ENCODE results near the gene LHX3. TPM values are rescaled to one million over a fixed set of nuclear protein-coding genes. Genes with fewer than 3 reads are reported as not detected.

LHX3 gene
- polyA plus RNA-seq, 1 of the 3 experiments (the other 2 are of a cell fraction) = not detected

GRCh38 chr9:136169495-136169894, 35.4 kb downstream of the LHX3 start:
- Histone ChIP-seq H3K9me3 (no peaks in the 10 kb centered on the region), H3K9ac (no peak overlapping the region), H3K36me3 (replicated peaks in 1 of 2; ENCODE audit: control insufficient read depth in 1 of 2, insufficient read depth in 2 of 2, low read length in 1 of 2) (no peaks in the 10 kb centered on the region), H3F3A (replicated peaks; ENCODE audit: insufficient read depth) (no peaks in the 10 kb centered on the region), H3K79me2 (ENCODE audit: insufficient read depth) (no peaks in the 10 kb centered on the region), H3K4me2 (no peak overlapping the region), H4K20me1 (ENCODE audit: insufficient read depth) (no peaks in the 10 kb centered on the region), H3K9me2 (no peaks in the 10 kb centered on the region), H3K27ac (ENCODE audit: low read depth in 2 of 2, low read length in 1 of 2) (no peak overlapping the region), H2AFZ (ENCODE audit: low read depth) (no peak overlapping the region), H3K4me1 (ENCODE audit: control insufficient read depth in 1 of 2, insufficient read depth in 2 of 2, low read depth in 1 of 2, low read length in 1 of 2) (no peaks in the 10 kb centered on the region), H3K4me3 (ENCODE audit: low read depth in 2 of 2, low read length in 1 of 2) (no peak overlapping the region), H3K27me3 (ENCODE audit: insufficient read depth) (peaks cover 40% of the 10 kb centered on the region; the same call in 1 of the 2 replicates)
- ChIA-PET CTCF (interaction anchor here (0.6 to 6.3 kb wide), 15 partner anchors 9 to 274 kb away, joined by 3 to 69 read pairs (median 9); no protein-coding TSS in a partner anchor), POLR2A (no interaction called here)
- WGBS (ENCODE audit: low lambda C conversion rate) = 2% methylated on average over 4 of the region's 6 CpGs
- no peak for TF ChIP-seq RCOR1 (IDR thresholded peaks at IDR 0.05; ENCODE audit: low read length)
- TF ChIP-seq YY1 (IDR thresholded peaks at IDR 0.05; ENCODE audit: low read depth) = no peak
- no peak for TF ChIP-seq NRF1 (IDR thresholded peaks at IDR 0.05; ENCODE audit: low read depth, low read length)
- no peak for DNase-seq

DNA sequence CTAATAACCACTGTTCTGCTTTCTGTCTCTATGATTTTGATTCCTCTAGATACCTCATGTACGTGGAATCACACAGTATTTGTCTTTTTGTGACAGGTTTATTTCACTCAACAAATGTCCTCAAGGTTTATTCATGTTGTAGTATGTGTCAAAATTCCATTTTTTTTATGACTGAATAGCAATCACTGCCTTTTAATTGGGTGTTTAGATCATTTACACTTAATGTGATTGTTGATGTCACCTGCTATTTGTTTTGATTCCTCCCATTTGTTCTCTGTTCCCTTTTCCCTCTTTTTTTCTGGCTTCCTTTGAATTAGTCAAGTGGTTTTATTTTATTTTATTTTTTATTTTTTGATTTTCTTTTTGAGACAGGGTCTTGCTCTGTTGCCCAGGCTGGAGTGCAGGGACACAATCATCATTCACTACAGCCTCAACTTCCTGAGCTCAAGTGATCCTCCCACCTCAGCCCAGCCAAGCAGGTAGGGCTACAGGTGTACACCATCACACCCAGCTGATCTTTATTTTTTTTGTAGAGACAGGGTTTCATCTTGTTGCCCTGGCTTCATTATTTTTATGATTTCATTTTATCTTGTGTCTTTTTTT, 41.6 kb downstream of the LHX3 start:
- H3K9ac ChIP-seq = no peak overlapping the region
- no peaks in the 10 kb centered on the region for H3F3A ChIP-seq (replicated peaks; ENCODE audit: insufficient read depth)
- no peaks in the 10 kb centered on the region for H4K20me1 ChIP-seq (ENCODE audit: insufficient read depth)
- H3K36me3 ChIP-seq (replicated peaks in 1 of 2; ENCODE audit: control insufficient read depth in 1 of 2, insufficient read depth in 2 of 2, low read length in 1 of 2) = no peaks in the 10 kb centered on the region
- H3K9me2 ChIP-seq = no peaks in the 10 kb centered on the region
- no peak overlapping the region for H3K27ac ChIP-seq (ENCODE audit: low read depth in 2 of 2, low read length in 1 of 2)
- peaks cover 23% of the 10 kb centered on the region; the same call in 1 of the 2 replicates for H3K27me3 ChIP-seq (ENCODE audit: insufficient read depth)
- H3K4me3 ChIP-seq (ENCODE audit: low read depth in 2 of 2, low read length in 1 of 2) = no peak overlapping the region
- H3K4me1 ChIP-seq (ENCODE audit: control insufficient read depth in 1 of 2, insufficient read depth in 2 of 2, low read depth in 1 of 2, low read length in 1 of 2) = no peaks in the 10 kb centered on the region
- ChIA-PET POLR2A (no interaction called here), CTCF (interaction anchor here (1.3 kb wide), 2 partner anchors 10 to 121 kb away, joined by 3 to 4 read pairs; no protein-coding TSS in a partner anchor)
- DNase-seq = no peak
- WGBS (ENCODE audit: low lambda C conversion rate) = 0% methylated on average over 1 of the region's 1 CpG
- no peak overlapping the region for H3K4me2 ChIP-seq
- no peaks in the 10 kb centered on the region for H3K9me3 ChIP-seq
- no peaks in the 10 kb centered on the region for H3K79me2 ChIP-seq (ENCODE audit: insufficient read depth)
- TF ChIP-seq PBX3 (IDR thresholded peaks at IDR 0.05) (no peak), RFX5 (IDR thresholded peaks at IDR 0.05; ENCODE audit: low read length) (no peak), GATA2 (CRISPR knock-in tag; IDR thresholded peaks at IDR 0.05) (no peak), TAF1 (IDR thresholded peaks at IDR 0.05; ENCODE audit: borderline replicate concordance, low read depth, low read length) (no peak), EP300 (IDR thresholded peaks at IDR 0.05; ENCODE audit: borderline replicate concordance in 1 of 2, low read depth in 1 of 2, low read length in 1 of 2) (no peak), MAX (IDR thresholded peaks at IDR 0.05; ENCODE audit: low read depth) (no peak), NFIC (IDR thresholded peaks at IDR 0.05; ENCODE audit: borderline replicate concordance) (no peak), FOSL2 (IDR thresholded peaks at IDR 0.05; ENCODE audit: borderline replicate concordance, low read depth) (no peak), YY1 (IDR thresholded peaks at IDR 0.05; ENCODE audit: low read depth) (no peak), FOXJ3 (CRISPR knock-in tag; IDR thresholded peaks at IDR 0.05) (no peak), EZH2phosphoT487 (IDR thresholded peaks at IDR 0.05; ENCODE audit: borderline replicate concordance, low read depth) (no peak), NRF1 (IDR thresholded peaks at IDR 0.05; ENCODE audit: low read depth, low read length) (no peak), TEAD4 (IDR thresholded peaks at IDR 0.05; ENCODE audit: borderline replicate concordance, insufficient read depth) (no peak)
- TF ChIP-seq, protein P1, sequence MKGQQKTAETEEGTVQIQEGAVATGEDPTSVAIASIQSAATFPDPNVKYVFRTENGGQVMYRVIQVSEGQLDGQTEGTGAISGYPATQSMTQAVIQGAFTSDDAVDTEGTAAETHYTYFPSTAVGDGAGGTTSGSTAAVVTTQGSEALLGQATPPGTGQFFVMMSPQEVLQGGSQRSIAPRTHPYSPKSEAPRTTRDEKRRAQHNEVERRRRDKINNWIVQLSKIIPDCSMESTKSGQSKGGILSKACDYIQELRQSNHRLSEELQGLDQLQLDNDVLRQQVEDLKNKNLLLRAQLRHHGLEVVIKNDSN (IDR thresholded peaks at IDR 0.05; ENCODE audit: borderline replicate concordance, low read depth) = no peak
- TF ChIP-seq, protein P2, sequence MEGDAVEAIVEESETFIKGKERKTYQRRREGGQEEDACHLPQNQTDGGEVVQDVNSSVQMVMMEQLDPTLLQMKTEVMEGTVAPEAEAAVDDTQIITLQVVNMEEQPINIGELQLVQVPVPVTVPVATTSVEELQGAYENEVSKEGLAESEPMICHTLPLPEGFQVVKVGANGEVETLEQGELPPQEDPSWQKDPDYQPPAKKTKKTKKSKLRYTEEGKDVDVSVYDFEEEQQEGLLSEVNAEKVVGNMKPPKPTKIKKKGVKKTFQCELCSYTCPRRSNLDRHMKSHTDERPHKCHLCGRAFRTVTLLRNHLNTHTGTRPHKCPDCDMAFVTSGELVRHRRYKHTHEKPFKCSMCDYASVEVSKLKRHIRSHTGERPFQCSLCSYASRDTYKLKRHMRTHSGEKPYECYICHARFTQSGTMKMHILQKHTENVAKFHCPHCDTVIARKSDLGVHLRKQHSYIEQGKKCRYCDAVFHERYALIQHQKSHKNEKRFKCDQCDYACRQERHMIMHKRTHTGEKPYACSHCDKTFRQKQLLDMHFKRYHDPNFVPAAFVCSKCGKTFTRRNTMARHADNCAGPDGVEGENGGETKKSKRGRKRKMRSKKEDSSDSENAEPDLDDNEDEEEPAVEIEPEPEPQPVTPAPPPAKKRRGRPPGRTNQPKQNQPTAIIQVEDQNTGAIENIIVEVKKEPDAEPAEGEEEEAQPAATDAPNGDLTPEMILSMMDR (IDR thresholded peaks at IDR 0.05) = no peak
- TF ChIP-seq, protein P3, sequence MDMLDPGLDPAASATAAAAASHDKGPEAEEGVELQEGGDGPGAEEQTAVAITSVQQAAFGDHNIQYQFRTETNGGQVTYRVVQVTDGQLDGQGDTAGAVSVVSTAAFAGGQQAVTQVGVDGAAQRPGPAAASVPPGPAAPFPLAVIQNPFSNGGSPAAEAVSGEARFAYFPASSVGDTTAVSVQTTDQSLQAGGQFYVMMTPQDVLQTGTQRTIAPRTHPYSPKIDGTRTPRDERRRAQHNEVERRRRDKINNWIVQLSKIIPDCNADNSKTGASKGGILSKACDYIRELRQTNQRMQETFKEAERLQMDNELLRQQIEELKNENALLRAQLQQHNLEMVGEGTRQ (IDR thresholded peaks at IDR 0.05; ENCODE audit: borderline replicate concordance, low read depth, low read length) = no peak
- no peak overlapping the region for H2AFZ ChIP-seq (ENCODE audit: low read depth)
